ENCODE measurements around the gene TMEM139.

Gene TMEM139

DNA sequence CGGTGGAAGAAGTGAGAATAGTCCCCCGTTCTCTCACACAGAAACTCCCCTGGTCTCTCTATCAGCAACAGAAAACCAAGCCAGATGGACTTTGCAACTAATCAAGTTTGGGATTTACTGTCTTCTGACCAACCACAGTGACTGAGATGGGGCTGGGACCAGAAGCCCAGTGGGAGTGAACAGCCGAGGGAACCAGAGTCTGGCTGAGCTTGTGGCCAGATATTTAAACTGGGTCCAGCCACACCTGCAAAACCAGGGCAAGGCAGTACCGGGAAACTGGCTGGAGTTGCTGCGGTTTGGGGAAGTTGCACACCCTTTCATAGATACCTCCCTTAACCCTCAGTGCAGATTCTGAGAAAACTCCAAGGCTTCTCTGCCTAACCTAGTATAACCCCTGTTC lies 15.5 kb upstream of the TMEM139 start:
- Mint-ChIP-seq H3K36me3 (peaks cover 21% of the 10 kb centered on the region), H3K27ac (no peak overlapping the region), H3K9me3 (no peaks in the 10 kb centered on the region), H3K4me3 (no peak overlapping the region), H3K27me3 (no peaks in the 10 kb centered on the region), H3K4me1 (peaks cover 15% of the 10 kb centered on the region)
- ATAC-seq (ENCODE audit: low read depth) (no peak), DNase-seq (ENCODE audit: low spot score in 2 of 2) (no peak)

- H3K4me3 Mint-ChIP-seq = no peak overlapping the region
- H3K27ac Mint-ChIP-seq = no peak overlapping the region
- H3K27me3 Mint-ChIP-seq = no peaks in the 10 kb centered on the region
- H3K36me3 Mint-ChIP-seq = peaks cover 11% of the 10 kb centered on the region
- peaks cover 4% of the 10 kb centered on the region for H3K4me1 Mint-ChIP-seq
- no peaks in the 10 kb centered on the region for H3K9me3 Mint-ChIP-seq
- ATAC-seq (ENCODE audit: low read depth) (no peak), DNase-seq (ENCODE audit: low spot score in 2 of 2) (no peak)
Observed at GRCh38 chr7:143271240-143271639, 13.5 kb upstream of the TMEM139 start.

- H3K9me3 Mint-ChIP-seq = no peaks in the 10 kb centered on the region
- peaks cover 9% of the 10 kb centered on the region for H3K36me3 Mint-ChIP-seq
- ATAC-seq (ENCODE audit: low read depth) = no peak
- H3K27me3 Mint-ChIP-seq = no peaks in the 10 kb centered on the region
- H3K4me3 Mint-ChIP-seq = no peak overlapping the region
- DNase-seq (ENCODE audit: low spot score in 2 of 2) = no peak
- H3K4me1 Mint-ChIP-seq = peaks cover 4% of the 10 kb centered on the region
- H3K27ac Mint-ChIP-seq = no peak overlapping the region
Observed at GRCh38 chr7:143272871-143273270, 11.9 kb upstream of the TMEM139 start.

DNA sequence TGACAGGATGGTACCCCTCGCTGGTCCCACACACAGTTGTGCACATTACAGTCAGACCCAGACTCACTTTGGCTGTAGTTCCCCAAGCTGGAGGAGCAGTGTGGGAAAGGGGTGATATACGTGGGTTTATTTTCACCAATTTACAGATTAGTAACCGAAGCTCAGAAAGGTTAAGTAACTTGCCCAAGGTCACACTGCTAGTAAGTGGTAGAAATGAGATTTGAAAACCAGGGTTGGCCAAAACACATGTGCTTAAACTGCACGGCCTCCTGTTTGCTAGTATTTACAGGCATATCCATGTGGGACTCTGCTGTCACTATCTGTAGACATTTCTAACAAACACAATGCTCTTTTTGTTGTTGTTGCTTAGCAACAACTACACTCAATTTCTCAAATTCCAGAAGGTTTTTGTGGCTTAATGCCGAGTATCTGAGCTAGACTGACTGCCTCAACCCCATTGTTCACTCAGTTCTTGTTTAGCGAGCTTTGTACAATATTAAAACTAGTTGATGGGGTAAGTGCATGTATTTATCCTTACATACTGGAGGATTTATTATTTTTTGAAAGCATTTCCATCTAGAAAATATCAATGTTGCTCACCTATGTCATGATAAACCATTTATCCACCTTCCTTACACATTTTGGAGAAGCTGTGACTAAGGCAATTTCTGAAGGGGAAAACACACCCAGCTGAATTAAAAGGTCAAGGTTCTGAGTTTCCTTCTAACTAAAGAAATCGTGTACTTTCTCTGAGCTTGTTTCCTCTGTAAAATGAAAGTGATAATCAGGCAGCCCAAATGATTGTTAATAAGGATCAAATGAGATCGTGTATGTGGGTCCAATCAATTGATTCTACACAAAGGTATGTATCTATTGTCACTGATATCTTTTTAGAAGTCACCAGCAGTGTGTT lies 5.3 kb upstream of the TMEM139 start:
- Mint-ChIP-seq H3K4me3 (peak overlapping the region; percentile 9), H3K27me3 (no peaks in the 10 kb centered on the region), H3K9me3 (no peaks in the 10 kb centered on the region), H3K36me3 (no peaks in the 10 kb centered on the region), H3K27ac (peak overlapping the region; percentile 84), H3K4me1 (peaks cover 27% of the 10 kb centered on the region)
- DNase-seq (ENCODE audit: low spot score in 2 of 2) (no peak), ATAC-seq (ENCODE audit: low read depth) (peak; percentile 30)

- Mint-ChIP-seq H3K4me3 (no peak overlapping the region), H3K36me3 (no peaks in the 10 kb centered on the region)
Observed at GRCh38 chr7:143280160-143280559, 4.6 kb upstream of the TMEM139 start.

DNA sequence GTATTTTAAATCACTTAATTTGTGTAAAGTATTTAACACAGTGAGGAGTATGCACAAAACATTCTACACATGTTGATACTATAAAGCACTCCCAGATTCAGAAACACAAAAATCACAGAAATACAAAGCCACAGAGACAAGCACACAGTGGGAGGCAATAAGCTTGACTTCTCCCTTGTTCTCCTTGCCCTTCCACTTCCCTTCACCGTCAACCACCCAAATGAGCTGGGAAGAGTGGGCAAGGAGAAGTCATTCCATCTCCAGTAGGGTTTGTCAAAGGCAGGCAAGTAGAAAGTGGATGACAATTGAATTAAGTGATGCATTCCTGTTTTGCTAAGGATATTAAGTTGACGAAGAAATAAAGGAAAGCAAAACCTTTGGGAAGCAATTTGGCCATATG lies 4.2 kb upstream of the TMEM139 start:
- H3K36me3 Mint-ChIP-seq = no peaks in the 10 kb centered on the region
- ATAC-seq (ENCODE audit: low read depth) (no peak), DNase-seq (ENCODE audit: low spot score in 2 of 2) (no peak)
- H3K27me3 Mint-ChIP-seq = no peaks in the 10 kb centered on the region
- no peaks in the 10 kb centered on the region for H3K9me3 Mint-ChIP-seq
- H3K4me1 Mint-ChIP-seq = peaks cover 29% of the 10 kb centered on the region
- H3K27ac Mint-ChIP-seq = peak overlapping the region; percentile 84
- no peak overlapping the region for H3K4me3 Mint-ChIP-seq

More at GRCh38 chr7:143280160-143280559, 4.6 kb upstream of the TMEM139 start:
- peak overlapping the region; percentile 84 for H3K27ac Mint-ChIP-seq
- no peaks in the 10 kb centered on the region for H3K9me3 Mint-ChIP-seq
- DNase-seq (ENCODE audit: low spot score in 2 of 2) (no peak), ATAC-seq (ENCODE audit: low read depth) (no peak)
- H3K27me3 Mint-ChIP-seq = no peaks in the 10 kb centered on the region
- peaks cover 29% of the 10 kb centered on the region for H3K4me1 Mint-ChIP-seq

GRCh38 chr7:143281529-143281928 lies 3.2 kb upstream of the TMEM139 start:
- DNase-seq (ENCODE audit: low spot score in 2 of 2) (no peak), ATAC-seq (ENCODE audit: low read depth) (no peak)
- no peaks in the 10 kb centered on the region for H3K9me3 Mint-ChIP-seq
- H3K27ac Mint-ChIP-seq = no peak overlapping the region
- no peaks in the 10 kb centered on the region for H3K27me3 Mint-ChIP-seq
- H3K4me1 Mint-ChIP-seq = peaks cover 29% of the 10 kb centered on the region
- no peaks in the 10 kb centered on the region for H3K36me3 Mint-ChIP-seq
- H3K4me3 Mint-ChIP-seq = no peak overlapping the region

- no peak for ATAC-seq (ENCODE audit: low read depth)
- no peak for DNase-seq (ENCODE audit: low spot score in 2 of 2)
- H3K4me3 Mint-ChIP-seq = no peak overlapping the region
- no peaks in the 10 kb centered on the region for H3K9me3 Mint-ChIP-seq
- H3K4me1 Mint-ChIP-seq = peaks cover 29% of the 10 kb centered on the region
- no peaks in the 10 kb centered on the region for H3K36me3 Mint-ChIP-seq
- H3K27me3 Mint-ChIP-seq = no peaks in the 10 kb centered on the region
- no peak overlapping the region for H3K27ac Mint-ChIP-seq
Observed at GRCh38 chr7:143282124-143282523, 2.6 kb upstream of the TMEM139 start.

GRCh38 chr7:143283381-143283780 lies 1.4 kb upstream of the TMEM139 start:
- no peaks in the 10 kb centered on the region for H3K36me3 Mint-ChIP-seq
- DNase-seq (ENCODE audit: low spot score in 2 of 2) (no peak), ATAC-seq (ENCODE audit: low read depth) (peak; percentile 20)
- no peaks in the 10 kb centered on the region for H3K27me3 Mint-ChIP-seq
- H3K27ac Mint-ChIP-seq = peak overlapping the region; percentile 86
- peaks cover 35% of the 10 kb centered on the region for H3K4me1 Mint-ChIP-seq
- H3K4me3 Mint-ChIP-seq = peak overlapping the region; percentile 70
- no peaks in the 10 kb centered on the region for H3K9me3 Mint-ChIP-seq

DNA sequence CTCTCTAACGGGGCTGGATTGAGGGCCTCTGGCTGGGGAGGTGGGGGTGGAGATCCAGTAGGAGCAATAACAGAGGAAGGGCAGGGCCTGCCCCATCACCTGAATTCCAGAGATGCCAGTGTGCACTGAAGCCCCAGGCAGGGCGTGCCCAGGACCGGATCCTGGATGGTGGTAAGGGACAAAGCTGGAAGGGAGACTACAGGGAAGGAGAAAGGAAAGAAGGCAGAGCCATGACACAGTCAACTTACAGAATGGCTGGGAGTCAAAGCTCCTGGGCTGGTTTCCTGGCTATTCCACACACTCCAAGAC lies 666 bp downstream of the TMEM139 start:
- Mint-ChIP-seq H3K4me1 (peaks cover 34% of the 10 kb centered on the region), H3K4me3 (no peak overlapping the region)
- DNase-seq (ENCODE audit: low spot score in 2 of 2) = no peak

DNA sequence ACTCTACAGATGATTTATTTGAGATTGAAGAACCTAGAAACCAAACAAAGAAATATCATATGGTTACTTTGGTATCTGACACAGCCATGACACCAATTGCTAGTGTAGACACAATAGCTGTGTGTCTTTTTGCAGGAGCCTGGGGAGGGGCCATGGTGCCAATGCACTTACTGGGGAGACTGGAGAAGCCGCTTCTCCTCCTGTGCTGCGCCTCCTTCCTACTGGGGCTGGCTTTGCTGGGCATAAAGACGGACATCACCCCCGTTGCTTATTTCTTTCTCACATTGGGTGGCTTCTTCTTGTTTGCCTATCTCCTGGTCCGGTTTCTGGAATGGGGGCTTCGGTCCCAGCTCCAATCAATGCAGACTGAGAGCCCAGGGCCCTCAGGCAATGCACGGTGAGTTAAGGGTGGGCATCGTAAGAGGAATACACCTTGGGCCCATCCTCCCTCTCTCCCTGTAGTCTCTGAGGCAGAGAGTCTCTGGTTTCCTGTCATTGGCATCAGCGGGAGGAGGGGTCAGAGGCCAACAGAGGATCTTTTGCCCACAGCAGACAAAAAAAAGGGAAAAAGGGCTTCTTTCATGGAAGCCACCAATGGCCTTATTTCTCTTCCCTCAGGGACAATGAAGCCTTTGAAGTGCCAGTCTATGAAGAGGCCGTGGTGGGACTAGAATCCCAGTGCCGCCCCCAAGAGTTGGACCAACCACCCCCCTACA lies 1.2 kb downstream of the TMEM139 start:
- ATAC-seq (ENCODE audit: low read depth) = no peak
- Mint-ChIP-seq H3K27me3 (no peaks in the 10 kb centered on the region), H3K9me3 (no peaks in the 10 kb centered on the region), H3K36me3 (no peaks in the 10 kb centered on the region), H3K27ac (no peak overlapping the region), H3K4me3 (no peak overlapping the region), H3K4me1 (peaks cover 33% of the 10 kb centered on the region)
- no peak for DNase-seq (ENCODE audit: low spot score in 2 of 2)

More for the DNA sequence above, 666 bp downstream of the TMEM139 start:
- no peaks in the 10 kb centered on the region for H3K9me3 Mint-ChIP-seq
- no peaks in the 10 kb centered on the region for H3K27me3 Mint-ChIP-seq
- ATAC-seq (ENCODE audit: low read depth) = no peak
- H3K27ac Mint-ChIP-seq = no peak overlapping the region
- H3K36me3 Mint-ChIP-seq = no peaks in the 10 kb centered on the region

DNA sequence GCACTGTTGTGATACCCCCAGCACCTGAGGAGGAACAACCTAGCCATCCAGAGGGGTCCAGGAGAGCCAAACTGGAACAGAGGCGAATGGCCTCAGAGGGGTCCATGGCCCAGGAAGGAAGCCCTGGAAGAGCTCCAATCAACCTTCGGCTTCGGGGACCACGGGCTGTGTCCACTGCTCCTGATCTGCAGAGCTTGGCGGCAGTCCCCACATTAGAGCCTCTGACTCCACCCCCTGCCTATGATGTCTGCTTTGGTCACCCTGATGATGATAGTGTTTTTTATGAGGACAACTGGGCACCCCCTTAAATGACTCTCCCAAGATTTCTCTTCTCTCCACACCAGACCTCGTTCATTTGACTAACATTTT lies 1.7 kb downstream of the TMEM139 start:
- Mint-ChIP-seq H3K36me3 (peaks cover 3% of the 10 kb centered on the region), H3K4me1 (peaks cover 38% of the 10 kb centered on the region), H3K27ac (no peak overlapping the region), H3K9me3 (no peaks in the 10 kb centered on the region), H3K27me3 (no peaks in the 10 kb centered on the region), H3K4me3 (no peak overlapping the region)
- DNase-seq (ENCODE audit: low spot score in 2 of 2) (no peak), ATAC-seq (ENCODE audit: low read depth) (no peak)

- no peak for ATAC-seq (ENCODE audit: low read depth)
- Mint-ChIP-seq H3K4me3 (peak overlapping the region; percentile 98), H3K27me3 (no peaks in the 10 kb centered on the region), H3K4me1 (peaks cover 39% of the 10 kb centered on the region), H3K9me3 (no peaks in the 10 kb centered on the region), H3K36me3 (peaks cover 7% of the 10 kb centered on the region), H3K27ac (peak overlapping the region; percentile 91)
- DNase-seq (ENCODE audit: low spot score in 2 of 2) = no peak
Observed at GRCh38 chr7:143287339-143287934, 2.7 kb downstream of the TMEM139 start.
